CD1c-positive myeloid dendritic cell (primary cell): ENCODE results near the gene ACVR1C.
A peak's percentile ranks its signal among the peaks of the same experiment; 100 is the strongest.
"Not testable (repeated sequence)": the region's sequence is repeated elsewhere in the genome, so short reads cannot be mapped to it uniquely, and the experiment has no call there.

ENCODE experiments used
- DNase-seq: peaks from one replicate; pipeline ENCODE4 v3.0.0-alpha.2; 2016; ENCODE audit errors: extremely low spot score

The ACVR1C gene

GRCh38 chr2:157574165-157574564 is 54.5 kb downstream of the ACVR1C start:
- DNase-seq = no peak

- DNase-seq = no peak
These were observed 55.9 kb downstream of the ACVR1C start for GRCh38 chr2:157572725-157573124.

DNA sequence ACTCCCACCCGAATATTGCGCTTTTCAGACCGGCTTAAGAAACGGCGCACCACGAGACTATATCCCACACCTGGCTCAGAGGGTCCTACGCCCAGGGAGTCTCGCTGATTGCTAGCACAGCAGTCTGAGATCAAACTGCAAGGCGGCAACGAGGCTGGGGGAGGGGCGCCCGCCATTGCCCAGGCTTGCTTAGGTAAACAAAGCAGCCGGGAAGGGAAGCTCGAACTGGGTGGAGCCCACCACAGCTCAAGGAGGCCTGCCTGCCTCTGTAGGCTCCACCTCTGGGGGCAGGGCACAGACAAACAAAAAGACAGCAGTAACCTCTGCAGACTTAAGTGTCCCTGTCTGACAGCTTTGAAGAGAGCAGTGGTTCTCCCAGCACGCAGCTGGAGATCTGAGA is 62.0 kb downstream of the ACVR1C start:
- not testable (repeated sequence) for DNase-seq

DNA sequence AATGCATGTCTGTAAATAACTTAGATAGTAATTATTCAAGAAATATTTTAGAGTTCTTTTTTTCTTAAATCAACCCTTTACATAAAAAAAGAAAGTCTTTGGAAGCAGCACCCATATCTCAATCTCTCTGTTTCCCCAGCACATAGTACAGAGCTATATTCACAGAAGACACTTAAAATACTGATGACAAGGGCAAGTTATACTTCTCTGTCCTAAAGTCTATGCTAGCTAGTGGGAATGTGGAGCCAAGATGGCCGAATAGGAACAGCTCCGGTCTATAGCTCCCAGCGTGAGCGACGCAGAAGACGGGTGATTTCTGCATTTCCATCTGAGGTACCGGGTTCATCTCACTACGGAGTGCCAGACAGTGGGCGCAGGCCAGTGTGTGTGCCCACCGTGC is 62.6 kb downstream of the ACVR1C start:
- DNase-seq = not testable (repeated sequence)

DNA sequence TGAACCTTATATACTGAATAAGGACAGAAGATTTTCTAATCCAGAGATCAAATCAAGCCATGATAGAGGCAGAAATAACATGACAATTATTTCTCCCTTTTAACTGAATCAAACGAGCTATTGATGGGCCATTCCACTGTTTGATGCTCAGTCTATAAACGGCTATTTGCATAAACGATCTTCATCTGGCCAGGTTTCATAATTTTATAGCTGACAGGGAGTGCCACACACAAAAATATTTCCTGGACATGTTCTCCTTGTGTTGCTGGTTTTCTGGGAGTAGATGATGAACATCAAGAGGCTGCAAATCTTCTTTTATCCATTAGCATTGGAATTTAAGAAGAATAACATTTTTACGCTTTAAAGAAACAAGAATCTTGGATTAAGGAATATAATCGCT is 63.1 kb downstream of the ACVR1C start:
- DNase-seq = no peak

GRCh38 chr2:157559890-157560289 is 68.8 kb downstream of the ACVR1C start:
- DNase-seq = no peak

GRCh38 chr2:157559461-157559860 is 69.2 kb downstream of the ACVR1C start:
- DNase-seq = no peak

DNA sequence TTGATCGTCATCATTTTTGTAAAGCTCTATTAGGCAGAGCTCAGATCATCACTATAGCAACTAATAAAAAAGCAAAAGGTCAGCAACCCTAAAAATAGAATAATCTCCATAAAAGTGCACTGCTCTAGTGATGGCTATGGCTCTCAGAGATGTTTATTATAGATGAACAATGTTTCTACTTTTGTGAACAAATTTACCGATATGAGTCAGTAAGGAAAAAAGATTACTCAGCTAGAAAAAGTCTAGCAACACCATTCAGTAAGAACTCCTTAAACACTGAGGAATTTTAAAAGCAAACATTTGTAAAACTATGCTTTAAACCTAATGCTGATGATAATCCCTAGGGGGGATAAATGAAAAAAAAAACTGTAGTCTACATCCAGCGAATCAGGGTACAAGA is 69.6 kb downstream of the ACVR1C start:
- DNase-seq = no peak

DNA sequence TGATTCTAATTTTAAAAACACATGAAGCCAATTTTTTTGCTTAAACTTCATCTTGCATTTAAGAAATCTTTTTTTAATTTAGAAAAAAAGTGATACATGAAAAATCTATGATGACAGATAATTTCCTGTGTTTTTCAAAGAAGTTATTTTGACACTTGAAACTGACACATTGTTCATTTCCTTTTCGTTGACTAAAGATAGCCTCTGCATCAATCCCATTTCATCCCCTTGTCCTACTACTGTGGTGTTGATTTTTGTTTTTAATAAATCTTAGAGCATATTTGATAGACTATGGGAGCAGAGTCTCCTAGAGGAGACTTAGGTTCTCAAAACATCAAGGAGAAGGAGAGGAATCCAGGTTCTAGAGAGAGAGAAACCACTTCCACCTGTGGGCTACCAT is 70.9 kb downstream of the ACVR1C start:
- DNase-seq = no peak

DNA sequence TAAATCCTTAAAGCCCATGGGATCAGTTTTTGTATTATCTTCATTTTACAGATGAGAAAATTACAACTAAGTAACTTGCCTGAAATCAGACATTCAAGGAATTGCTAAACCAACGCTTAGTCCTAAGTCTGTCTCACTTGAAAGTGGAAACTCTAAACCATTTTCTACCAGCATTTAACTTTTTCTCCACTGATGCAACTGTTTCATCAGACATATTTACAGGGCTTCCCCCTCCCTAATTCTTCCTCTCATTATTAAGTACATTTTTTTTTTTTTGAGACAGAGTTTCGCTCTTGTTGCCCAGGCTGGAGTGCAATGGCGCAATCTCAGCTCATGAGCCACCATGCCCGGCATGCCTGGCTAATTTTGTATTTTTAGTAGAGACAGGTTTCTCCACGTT is 88.6 kb downstream of the ACVR1C start:
- DNase-seq = no peak

DNA sequence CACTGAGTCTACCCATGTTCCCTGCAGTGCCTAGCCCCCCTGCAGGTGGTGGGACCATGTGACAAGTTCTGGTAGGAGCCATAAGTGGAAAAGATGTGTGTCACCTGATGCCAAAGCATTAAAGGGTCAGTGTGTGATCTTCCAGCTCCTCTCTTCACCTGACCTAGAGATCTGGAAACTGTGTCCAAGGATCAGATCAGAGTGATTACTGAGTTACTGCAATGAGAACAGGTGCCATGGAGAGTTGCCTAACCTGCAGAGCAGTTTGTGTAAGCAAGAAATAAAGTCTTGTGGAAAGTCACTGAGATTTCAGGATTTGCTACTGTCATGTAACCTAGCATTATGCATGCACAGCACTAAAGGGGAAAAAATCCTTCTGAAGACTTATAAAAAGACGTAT is 90.6 kb downstream of the ACVR1C start:
- no peak for DNase-seq

- no peak for DNase-seq
These were observed 91.8 kb downstream of the ACVR1C start for GRCh38 chr2:157536815-157537214.

DNA sequence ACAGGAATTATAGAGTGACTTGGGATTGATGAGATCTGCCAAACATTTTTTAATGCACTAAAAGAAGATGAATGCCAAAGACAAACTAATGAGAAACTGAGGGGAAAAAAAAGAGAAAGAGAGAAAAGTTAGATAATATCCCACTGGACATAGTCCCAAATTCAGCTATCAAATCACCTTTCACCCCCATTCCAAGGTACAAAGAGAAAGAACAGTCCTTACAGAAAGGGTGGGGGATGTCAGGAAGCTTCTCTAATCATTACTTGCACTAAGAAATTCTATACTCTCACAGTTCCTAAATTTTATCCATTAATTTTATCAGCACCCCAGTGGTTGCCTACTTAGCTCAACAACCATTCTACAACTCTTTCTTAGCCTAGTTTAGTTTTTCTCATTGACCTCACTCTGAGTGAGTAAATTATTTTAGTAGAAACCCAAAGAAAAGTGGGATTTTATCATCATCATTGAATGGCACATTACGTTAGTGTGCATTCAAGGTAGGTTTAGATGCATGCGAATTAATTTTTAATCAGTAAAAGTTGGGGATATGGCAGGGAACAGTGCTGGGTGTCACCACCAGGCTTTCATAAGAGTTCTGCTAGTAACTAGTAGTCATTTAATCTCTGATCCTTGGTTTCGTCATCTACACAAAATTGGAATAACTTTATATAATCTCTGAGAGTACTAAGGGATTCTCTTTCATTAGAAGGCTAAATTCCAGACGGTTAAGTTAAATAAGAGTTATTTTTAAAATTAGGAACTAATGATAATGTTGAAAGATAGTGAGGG is 99.5 kb downstream of the ACVR1C start:
- DNase-seq = no peak

GRCh38 chr2:157526070-157526469 is 102.6 kb downstream of the ACVR1C start:
- DNase-seq = no peak

DNA sequence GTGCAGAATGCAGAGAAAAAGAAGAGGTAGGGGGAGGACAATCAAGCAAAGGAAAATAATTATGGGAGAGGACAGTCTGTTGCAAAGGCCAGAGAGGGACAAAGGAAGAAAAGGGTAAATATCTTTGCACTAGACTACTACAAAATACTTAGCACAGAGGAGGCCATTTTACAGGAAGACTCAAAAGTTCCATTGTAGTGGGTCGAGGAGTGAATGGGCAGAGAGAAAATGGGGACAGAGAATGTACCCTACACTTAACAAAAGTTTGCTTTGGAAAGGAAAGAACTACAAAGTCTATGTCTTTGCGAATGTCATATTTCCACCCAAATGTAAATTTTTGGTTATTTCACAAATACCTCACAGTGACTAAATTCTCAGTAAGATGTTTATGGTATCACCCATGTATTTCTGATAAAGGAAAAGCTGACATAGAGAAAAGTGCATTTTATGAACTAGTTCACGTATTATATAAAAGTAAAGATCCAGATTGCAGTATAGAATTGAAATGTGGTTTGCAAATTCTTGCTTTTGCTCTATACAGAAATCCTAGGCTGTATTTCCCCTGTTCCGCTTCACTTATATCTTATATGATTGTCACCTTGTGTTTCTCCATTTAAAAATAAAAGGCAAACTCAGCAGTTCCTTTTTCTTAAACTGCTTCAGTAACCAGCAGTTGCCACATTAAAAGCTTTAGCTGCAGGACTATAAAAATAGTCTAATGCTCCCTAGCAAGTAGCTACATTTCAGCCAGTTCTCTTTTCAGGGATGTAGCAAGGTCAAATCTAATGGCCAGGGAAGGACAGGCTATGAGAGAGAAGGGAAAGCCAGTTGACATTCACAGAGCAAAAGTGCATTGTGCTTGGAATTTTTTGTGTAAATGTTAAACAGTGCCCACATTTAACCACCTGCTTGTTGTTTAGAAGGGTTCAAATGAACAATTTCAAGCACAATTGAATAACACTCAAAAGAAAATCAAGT is 105.1 kb downstream of the ACVR1C start:
- DNase-seq = no peak

DNA sequence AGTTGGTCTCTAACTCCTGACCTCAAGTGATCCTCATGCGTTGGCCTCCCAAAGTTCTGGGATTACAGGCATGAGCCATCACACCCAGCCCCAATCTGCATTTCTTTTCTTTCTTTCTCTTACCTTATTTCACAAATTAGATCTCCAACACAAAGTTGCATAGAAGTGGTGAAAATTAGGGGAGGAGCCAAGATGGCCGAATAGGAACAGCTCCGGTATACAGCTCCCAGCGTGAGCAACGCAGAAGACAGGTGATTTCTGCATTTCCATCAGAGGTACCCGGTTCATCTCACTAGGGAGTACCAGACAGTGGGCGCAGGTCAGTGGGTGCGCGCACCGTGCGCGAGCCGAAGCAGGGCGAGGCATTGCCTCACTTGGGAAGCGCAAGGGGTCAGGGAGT is 113.7 kb downstream of the ACVR1C start:
- DNase-seq = not testable (repeated sequence)

DNA sequence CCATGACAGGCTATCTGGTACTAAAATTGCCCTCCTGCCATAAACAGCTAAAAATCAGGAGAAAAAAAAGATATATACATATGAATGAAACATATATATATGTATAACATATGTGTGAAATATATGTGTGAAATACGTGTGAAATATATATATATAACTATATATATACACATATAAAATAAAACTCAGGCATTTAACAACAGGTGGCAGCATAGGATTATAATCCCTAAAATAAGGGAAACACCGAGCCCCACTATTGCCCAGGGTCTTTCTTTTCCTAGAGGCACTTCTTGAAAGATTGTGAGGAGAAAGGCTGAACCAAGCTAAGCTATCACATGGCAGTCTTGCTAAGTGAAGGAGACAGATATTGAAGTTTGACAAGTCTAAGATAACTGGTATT is 118.9 kb downstream of the ACVR1C start:
- DNase-seq = no peak

DNA sequence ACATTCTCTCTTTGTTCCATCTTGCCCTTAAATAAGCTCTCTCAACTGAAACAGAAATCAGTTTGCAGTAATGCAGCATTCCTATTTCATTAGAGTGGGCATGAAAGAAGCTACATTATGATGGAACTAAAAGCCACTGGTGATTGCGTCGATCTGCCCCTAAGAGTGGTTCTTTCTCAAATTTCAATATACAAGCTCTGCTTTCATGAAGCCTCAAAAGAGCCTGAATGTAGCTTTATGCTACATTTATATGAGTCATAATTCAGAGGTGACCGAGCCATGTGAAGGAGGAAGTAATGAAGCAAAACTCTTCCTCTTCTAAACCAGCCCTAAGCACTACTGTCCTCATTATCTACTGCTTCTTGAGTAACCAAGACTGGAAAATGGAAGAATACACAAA is 120.0 kb downstream of the ACVR1C start:
- peak; percentile 57 for DNase-seq

DNA sequence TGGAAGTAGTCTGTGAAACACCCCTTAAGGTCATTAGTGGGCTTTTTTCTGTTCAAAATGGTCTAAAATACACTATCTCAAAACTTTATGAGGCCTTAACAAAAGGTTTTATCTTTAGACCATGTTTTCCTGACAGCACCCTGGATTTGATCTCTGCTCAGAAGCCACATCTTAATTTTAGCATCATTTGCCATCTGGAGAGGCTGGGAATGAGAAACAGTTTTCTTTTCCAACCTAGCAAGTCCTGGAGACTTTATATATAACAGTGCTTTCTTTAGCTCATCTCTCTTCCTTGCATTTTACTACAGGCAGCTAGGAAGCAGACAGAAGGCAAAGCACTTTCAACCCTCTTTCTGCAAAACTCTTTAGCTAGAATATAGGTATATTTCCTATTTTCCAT is 122.1 kb downstream of the ACVR1C start:
- no peak for DNase-seq

- DNase-seq = no peak
These were observed 124.0 kb downstream of the ACVR1C start for GRCh38 chr2:157504623-157505022.

DNA sequence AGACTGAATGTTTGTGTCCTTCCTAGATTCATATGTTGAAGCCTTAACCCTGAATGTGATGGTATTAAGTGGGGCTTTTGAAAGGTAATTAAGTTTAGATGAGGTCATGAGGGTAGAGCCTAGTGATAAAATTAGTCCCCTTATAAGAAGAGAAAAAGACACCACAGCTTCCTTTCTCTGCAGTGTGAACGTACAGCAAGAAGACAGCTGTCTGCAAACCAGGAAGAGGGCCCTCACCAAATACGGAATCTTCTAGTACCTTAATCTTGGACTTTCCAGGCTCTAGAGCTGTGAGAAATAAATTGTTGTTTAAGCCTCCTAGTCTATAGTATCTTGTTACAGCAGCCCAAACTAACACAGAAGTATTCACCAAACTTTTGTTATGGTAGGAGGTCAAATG is 127.6 kb downstream of the ACVR1C start:
- no peak for DNase-seq

DNA sequence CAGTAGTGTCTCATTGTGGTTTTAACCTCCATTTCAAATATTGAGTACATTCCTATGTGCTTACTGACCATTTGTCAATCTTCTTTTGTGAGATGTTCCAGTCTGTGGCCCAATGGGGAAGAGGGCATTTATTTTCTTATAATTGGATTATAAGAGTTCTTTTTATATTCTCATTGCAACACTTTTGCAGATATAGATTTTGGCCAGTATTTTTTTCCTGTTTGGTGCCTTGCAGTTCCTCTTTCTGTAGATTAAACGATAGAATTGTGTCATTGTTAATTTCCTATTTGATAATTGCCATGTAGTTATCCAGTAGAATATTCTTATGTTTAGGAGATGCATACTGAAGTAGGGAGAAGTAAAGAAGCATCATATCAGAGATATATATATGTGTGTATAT is 128.3 kb downstream of the ACVR1C start:
- DNase-seq = peak; percentile 10

DNA sequence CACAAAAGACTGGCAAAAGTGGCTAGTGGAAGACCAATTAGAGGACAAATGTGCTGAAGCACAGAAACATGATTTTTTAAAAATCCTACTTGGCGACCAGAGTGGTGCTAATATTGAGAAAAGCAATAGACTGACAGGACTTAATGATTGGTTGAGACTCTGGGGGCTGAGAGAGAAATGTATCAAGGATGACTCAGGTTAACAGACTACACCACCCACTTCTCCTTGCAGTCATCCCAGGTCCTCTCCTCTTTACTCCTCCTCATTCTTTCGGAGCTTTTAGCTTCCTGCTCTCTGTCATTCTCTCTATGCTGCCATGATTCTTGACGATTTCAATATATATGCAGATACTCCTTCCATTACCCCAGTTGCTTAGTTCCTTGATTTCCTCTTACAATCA is 130.2 kb downstream of the ACVR1C start:
- DNase-seq = no peak
